SU-DHL-6 (cell line): ENCODE results near the gene IGF2.

Experiments used
- EZH2phosphoT487 ChIP-seq: fragments of 200-600 bp; sonication (generic), shearing (Covaris generic); conservative IDR thresholded peaks from 2 replicates; pipeline ENCODE4 v1.6.1; 2018; ENCODE audit warnings: mild to moderate bottlenecking, antibody characterized with exemption, low read length, moderate library complexity, mixed read lengths
- TF ChIP-seq, protein P1 (sequence below): fragments of 200-600 bp; sonication (generic); IDR thresholded peaks from one replicate; pipeline ENCODE4 v1.5.1; 2017; ENCODE audit warnings: antibody characterized with exemption, mild to moderate bottlenecking, low read length, moderate library complexity; ENCODE audit not compliant: insufficient read depth, poor library complexity, severe bottlenecking

DNA sequence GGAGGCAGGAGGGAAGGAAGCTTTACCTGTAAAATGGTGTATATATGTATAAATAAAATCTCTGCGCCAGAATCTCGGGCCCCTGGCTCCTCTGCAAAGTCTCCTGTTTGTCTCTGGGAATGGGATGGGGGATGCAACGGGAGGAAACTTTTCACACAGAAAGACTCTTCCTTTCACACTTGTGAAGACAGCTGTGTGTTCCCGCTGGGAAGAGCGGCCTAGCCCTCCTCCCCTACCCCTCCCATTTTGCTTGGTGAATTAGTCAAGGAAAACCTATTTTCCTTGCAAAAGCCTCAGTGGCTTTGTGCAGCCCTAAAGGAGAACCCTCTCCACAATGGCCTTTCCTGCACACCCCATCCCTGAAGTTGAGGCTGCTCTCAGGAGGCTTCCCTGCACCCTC is 9.4 kb upstream of the IGF2 start:
- TF ChIP-seq, protein P1, sequence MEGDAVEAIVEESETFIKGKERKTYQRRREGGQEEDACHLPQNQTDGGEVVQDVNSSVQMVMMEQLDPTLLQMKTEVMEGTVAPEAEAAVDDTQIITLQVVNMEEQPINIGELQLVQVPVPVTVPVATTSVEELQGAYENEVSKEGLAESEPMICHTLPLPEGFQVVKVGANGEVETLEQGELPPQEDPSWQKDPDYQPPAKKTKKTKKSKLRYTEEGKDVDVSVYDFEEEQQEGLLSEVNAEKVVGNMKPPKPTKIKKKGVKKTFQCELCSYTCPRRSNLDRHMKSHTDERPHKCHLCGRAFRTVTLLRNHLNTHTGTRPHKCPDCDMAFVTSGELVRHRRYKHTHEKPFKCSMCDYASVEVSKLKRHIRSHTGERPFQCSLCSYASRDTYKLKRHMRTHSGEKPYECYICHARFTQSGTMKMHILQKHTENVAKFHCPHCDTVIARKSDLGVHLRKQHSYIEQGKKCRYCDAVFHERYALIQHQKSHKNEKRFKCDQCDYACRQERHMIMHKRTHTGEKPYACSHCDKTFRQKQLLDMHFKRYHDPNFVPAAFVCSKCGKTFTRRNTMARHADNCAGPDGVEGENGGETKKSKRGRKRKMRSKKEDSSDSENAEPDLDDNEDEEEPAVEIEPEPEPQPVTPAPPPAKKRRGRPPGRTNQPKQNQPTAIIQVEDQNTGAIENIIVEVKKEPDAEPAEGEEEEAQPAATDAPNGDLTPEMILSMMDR, result no peak
- no peak for TF ChIP-seq EZH2phosphoT487
